ENCODE data around the gene GFER.
"Not testable (repeated sequence)": the region's sequence is repeated elsewhere in the genome, so short reads cannot be mapped to it uniquely, and the experiment has no call there.

GFER gene

GRCh38 chr16:1945559-1946391 lies 38.2 kb upstream of the GFER start:
- Histone ChIP-seq H3K36me3 (ENCODE audit: control insufficient read depth, insufficient read depth, low read length) (no peaks in the 10 kb centered on the region), H3K27me3 (ENCODE audit: control insufficient read depth, insufficient read depth, low read length) (no peaks in the 10 kb centered on the region), H3K4me1 (ENCODE audit: control insufficient read depth, insufficient read depth, low read length) (peaks cover 11% of the 10 kb centered on the region), H3K4me3 (ENCODE audit: low read length) (no peak overlapping the region), H3K27ac (ENCODE audit: low read depth, low read length) (no peak overlapping the region), H3K9ac (ENCODE audit: low read length) (no peak overlapping the region)

GRCh38 chr16:1946495-1947368 lies 37.3 kb upstream of the GFER start:
- H3K4me1 ChIP-seq (ENCODE audit: control insufficient read depth, insufficient read depth, low read length), result peaks cover 11% of the 10 kb centered on the region
- H3K27me3 ChIP-seq (ENCODE audit: control insufficient read depth, insufficient read depth, low read length), result no peaks in the 10 kb centered on the region
- H3K4me3 ChIP-seq (ENCODE audit: low read length), result no peak overlapping the region
- H3K27ac ChIP-seq (ENCODE audit: low read depth, low read length), result no peak overlapping the region
- no peaks in the 10 kb centered on the region for H3K36me3 ChIP-seq (ENCODE audit: control insufficient read depth, insufficient read depth, low read length)
- no peak overlapping the region for H3K9ac ChIP-seq (ENCODE audit: low read length)

- H3K27ac ChIP-seq (ENCODE audit: low read depth, low read length), result no peak overlapping the region
- no peaks in the 10 kb centered on the region for H3K36me3 ChIP-seq (ENCODE audit: control insufficient read depth, insufficient read depth, low read length)
- H3K27me3 ChIP-seq (ENCODE audit: control insufficient read depth, insufficient read depth, low read length), result no peaks in the 10 kb centered on the region
- no peak overlapping the region for H3K9ac ChIP-seq (ENCODE audit: low read length)
- peaks cover 5% of the 10 kb centered on the region for H3K4me1 ChIP-seq (ENCODE audit: control insufficient read depth, insufficient read depth, low read length)
- H3K4me3 ChIP-seq (ENCODE audit: low read length), result no peak overlapping the region
Observed at GRCh38 chr16:1947369-1947670, 36.7 kb upstream of the GFER start.

- Histone ChIP-seq H3K36me3 (ENCODE audit: control insufficient read depth, insufficient read depth, low read length) (no peaks in the 10 kb centered on the region), H3K9ac (ENCODE audit: low read length) (no peak overlapping the region), H3K4me3 (ENCODE audit: low read length) (no peak overlapping the region), H3K27ac (ENCODE audit: low read depth, low read length) (no peak overlapping the region), H3K27me3 (ENCODE audit: control insufficient read depth, insufficient read depth, low read length) (no peaks in the 10 kb centered on the region), H3K4me1 (ENCODE audit: control insufficient read depth, insufficient read depth, low read length) (no peaks in the 10 kb centered on the region)
Observed at GRCh38 chr16:1949507-1949906, 34.5 kb upstream of the GFER start.

GRCh38 chr16:1950047-1950446 lies 33.9 kb upstream of the GFER start:
- Histone ChIP-seq H3K27ac (ENCODE audit: low read depth, low read length) (no peak overlapping the region), H3K27me3 (ENCODE audit: control insufficient read depth, insufficient read depth, low read length) (no peaks in the 10 kb centered on the region), H3K4me3 (ENCODE audit: low read length) (no peak overlapping the region), H3K36me3 (ENCODE audit: control insufficient read depth, insufficient read depth, low read length) (no peaks in the 10 kb centered on the region), H3K4me1 (ENCODE audit: control insufficient read depth, insufficient read depth, low read length) (no peaks in the 10 kb centered on the region), H3K9ac (ENCODE audit: low read length) (no peak overlapping the region)

- Histone ChIP-seq H3K4me1 (ENCODE audit: control insufficient read depth, insufficient read depth, low read length) (no peaks in the 10 kb centered on the region), H3K9ac (ENCODE audit: low read length) (no peak overlapping the region), H3K4me3 (ENCODE audit: low read length) (no peak overlapping the region), H3K36me3 (ENCODE audit: control insufficient read depth, insufficient read depth, low read length) (no peaks in the 10 kb centered on the region), H3K27ac (ENCODE audit: low read depth, low read length) (no peak overlapping the region), H3K27me3 (ENCODE audit: control insufficient read depth, insufficient read depth, low read length) (no peaks in the 10 kb centered on the region)
Observed at GRCh38 chr16:1950559-1950958, 33.4 kb upstream of the GFER start.

GRCh38 chr16:1953734-1954133 lies 30.3 kb upstream of the GFER start:
- H3K9ac ChIP-seq (ENCODE audit: low read length), result no peak overlapping the region
- H3K4me3 ChIP-seq (ENCODE audit: low read length), result no peak overlapping the region

GRCh38 chr16:1957434-1958142 lies 26.4 kb upstream of the GFER start:
- H3K4me3 ChIP-seq (ENCODE audit: low read length); H3K27ac ChIP-seq (ENCODE audit: low read depth, low read length); H3K9ac ChIP-seq (ENCODE audit: low read length); H3K36me3 ChIP-seq (ENCODE audit: control insufficient read depth, insufficient read depth, low read length); H3K27me3 ChIP-seq (ENCODE audit: control insufficient read depth, insufficient read depth, low read length): not testable (repeated sequence)
- peaks cover 10% of the 10 kb centered on the region for H3K4me1 ChIP-seq (ENCODE audit: control insufficient read depth, insufficient read depth, low read length)

More at GRCh38 chr16:1953734-1954133, 30.3 kb upstream of the GFER start:
- no peaks in the 10 kb centered on the region for H3K36me3 ChIP-seq (ENCODE audit: control insufficient read depth, insufficient read depth, low read length)
- H3K4me1 ChIP-seq (ENCODE audit: control insufficient read depth, insufficient read depth, low read length), result peaks cover under 1% of the 10 kb centered on the region
- no peak overlapping the region for H3K27ac ChIP-seq (ENCODE audit: low read depth, low read length)
- H3K27me3 ChIP-seq (ENCODE audit: control insufficient read depth, insufficient read depth, low read length), result no peaks in the 10 kb centered on the region

- H3K4me1 ChIP-seq (ENCODE audit: control insufficient read depth, insufficient read depth, low read length), result peaks cover 10% of the 10 kb centered on the region
- H3K27ac ChIP-seq (ENCODE audit: low read depth, low read length); H3K27me3 ChIP-seq (ENCODE audit: control insufficient read depth, insufficient read depth, low read length); H3K4me3 ChIP-seq (ENCODE audit: low read length); H3K9ac ChIP-seq (ENCODE audit: low read length); H3K36me3 ChIP-seq (ENCODE audit: control insufficient read depth, insufficient read depth, low read length): not testable (repeated sequence)
Observed at GRCh38 chr16:1958143-1958491, 25.9 kb upstream of the GFER start.

GRCh38 chr16:1958715-1959268 lies 25.2 kb upstream of the GFER start:
- Histone ChIP-seq H3K36me3 (ENCODE audit: control insufficient read depth, insufficient read depth, low read length) (peaks cover 15% of the 10 kb centered on the region), H3K9ac (ENCODE audit: low read length) (peak overlapping the region; percentile 4), H3K27me3 (ENCODE audit: control insufficient read depth, insufficient read depth, low read length) (no peaks in the 10 kb centered on the region), H3K4me3 (ENCODE audit: low read length) (peak overlapping the region; percentile 57), H3K27ac (ENCODE audit: low read depth, low read length) (peak overlapping the region; percentile 89), H3K4me1 (ENCODE audit: control insufficient read depth, insufficient read depth, low read length) (peaks cover 13% of the 10 kb centered on the region)

GRCh38 chr16:1959269-1960039 lies 24.5 kb upstream of the GFER start, which contains the start of gene NDUFB10:
TSS of gene NDUFB10 (plus strand) at chr16:1959538. CDS start at chr16:1959625, 87 bp downstream.
- Histone ChIP-seq H3K4me1 (ENCODE audit: control insufficient read depth, insufficient read depth, low read length) (peaks cover 16% of the 10 kb centered on the region), H3K27me3 (ENCODE audit: control insufficient read depth, insufficient read depth, low read length) (no peaks in the 10 kb centered on the region), H3K4me3 (ENCODE audit: low read length) (peak within 1 kb of the TSS; percentile 84), H3K9ac (ENCODE audit: low read length) (peak within 1 kb of the TSS; percentile 90), H3K27ac (ENCODE audit: low read depth, low read length) (peak within 1 kb of the TSS; percentile 89), H3K36me3 (ENCODE audit: control insufficient read depth, insufficient read depth, low read length) (peaks cover 16% of the 10 kb centered on the region)

All from rectal smooth muscle tissue (tissue), 1 donor.